Ramos (cell line): ENCODE measurements around the gene PTPN9.
"Not testable (repeated sequence)": the region's sequence is repeated elsewhere in the genome, so short reads cannot be mapped to it uniquely, and the experiment has no call there.

Experiments
- in situ Hi-C: fragments of 300-500 bp; cut with MboI; formaldehyde crosslinking; loops from one replicate; pipeline ENCODE4 v1.14.3; 2022; ENCODE audit warnings: low sequenced_read_pairs; ENCODE audit not compliant: unreplicated experiment

PTPN9 gene

DNA sequence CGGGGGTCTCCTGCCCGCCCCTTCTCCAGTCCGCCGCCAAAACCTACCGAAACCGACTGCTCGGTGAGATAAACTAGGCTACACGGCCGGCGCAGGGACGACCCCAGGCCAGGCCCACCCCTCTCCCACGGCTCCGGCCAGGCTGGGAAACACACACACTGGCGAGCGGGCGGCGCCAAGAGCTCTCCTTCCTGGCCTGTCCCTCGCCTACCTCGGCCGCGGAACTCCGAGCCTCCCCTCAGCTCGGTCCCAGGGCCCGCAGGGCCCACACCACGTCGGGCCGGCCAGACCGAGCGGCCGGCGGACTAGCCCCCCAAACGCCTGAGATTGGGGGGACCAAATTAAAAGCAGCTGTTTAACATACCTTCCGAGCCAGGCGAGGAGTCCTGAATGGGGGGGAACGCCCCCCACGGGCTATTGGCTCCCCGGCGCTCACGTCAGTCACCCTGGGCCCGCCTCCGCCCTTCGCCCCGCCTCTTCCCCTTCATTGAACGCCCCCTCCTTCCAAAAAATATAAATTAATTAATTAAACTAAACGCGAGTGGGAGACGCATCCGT is 123.6 kb downstream of the PTPN9 start:
- in situ Hi-C loops, result no loop called here

GRCh38 chr15:75454471-75455378 is 124.4 kb downstream of the PTPN9 start:
- in situ Hi-C loops, result no loop called here

DNA sequence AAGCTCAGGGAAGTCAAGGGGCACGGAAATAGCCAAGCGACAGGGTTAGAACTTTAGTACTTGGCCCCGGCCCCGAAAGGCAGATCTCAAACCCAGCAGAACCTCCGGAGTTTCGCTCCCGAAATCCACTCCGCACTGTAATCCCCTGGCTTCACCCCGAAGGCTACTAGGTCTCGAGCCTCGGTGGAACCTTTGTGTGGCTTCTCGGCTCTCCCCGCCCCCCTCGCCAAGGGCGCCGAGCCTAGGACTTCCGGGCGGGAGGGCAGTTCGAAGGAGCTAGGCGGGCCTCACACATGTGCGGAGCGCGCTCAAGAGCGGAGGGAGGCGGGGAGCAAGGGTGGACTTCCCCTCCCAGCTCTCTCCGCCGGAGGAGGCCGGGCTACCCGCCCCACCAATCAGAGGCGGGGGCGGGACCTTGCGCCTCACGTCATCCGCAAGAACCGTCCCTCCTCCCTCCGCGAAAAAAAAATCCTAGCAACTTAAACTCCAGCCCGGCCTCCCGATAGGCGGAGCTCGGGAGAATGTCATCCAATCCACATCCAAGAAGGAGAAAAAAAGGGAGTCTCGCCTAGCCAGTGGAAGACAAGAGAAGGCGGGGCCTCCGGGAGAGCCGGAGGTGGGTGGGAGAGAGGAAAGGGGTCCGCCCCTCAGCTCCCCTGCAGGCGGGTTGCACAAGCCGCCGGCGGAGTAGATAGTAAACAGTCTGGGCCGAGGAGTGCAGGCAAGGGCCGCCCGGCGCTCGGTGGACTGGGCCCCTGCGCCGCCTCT is 125.2 kb downstream of the PTPN9 start:
- in situ Hi-C loops, result no loop called here

DNA sequence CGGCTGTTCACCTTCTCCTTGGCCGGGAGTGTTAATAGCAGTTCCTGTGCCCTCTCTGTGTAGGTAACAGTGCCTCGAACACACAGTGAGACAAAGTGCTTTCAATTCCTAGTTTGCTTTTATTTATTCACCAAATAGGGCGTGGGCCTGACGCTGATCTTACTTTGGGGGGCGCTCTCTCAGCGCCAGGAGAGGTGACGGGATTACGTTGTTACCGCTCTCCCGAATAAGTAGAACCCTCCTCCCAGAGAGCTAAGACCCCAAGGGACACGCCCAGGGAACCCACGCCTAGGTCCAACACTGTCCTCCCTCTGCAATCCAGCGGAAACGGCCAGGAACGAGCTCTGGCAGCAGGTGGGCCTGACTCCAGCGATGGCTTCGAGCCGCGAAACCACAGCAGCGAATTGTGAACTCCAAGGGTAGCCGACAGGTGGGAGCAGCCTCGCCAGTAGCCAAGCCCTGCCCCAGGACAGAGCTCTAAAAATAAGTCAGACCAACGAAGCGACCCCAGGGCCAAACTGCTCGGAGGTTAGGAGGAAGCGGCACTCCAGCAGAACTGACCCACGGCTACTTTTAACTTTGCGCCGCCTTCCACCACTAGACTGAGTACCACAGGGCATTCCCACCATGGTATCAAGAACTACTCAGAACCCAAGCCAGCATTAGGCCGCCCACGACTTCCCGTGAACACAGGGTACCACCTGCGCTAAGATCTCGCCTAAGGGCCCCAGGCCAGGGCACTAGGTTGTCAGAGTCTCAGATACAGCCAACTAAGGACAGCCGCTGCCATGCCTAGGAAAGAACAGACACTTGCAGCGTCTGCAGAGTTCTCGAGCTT is 126.0 kb downstream of the PTPN9 start:
- in situ Hi-C loops, result no loop called here

GRCh38 chr15:75452364-75452864 is 126.7 kb downstream of the PTPN9 start:
- in situ Hi-C loops, result no loop called here

DNA sequence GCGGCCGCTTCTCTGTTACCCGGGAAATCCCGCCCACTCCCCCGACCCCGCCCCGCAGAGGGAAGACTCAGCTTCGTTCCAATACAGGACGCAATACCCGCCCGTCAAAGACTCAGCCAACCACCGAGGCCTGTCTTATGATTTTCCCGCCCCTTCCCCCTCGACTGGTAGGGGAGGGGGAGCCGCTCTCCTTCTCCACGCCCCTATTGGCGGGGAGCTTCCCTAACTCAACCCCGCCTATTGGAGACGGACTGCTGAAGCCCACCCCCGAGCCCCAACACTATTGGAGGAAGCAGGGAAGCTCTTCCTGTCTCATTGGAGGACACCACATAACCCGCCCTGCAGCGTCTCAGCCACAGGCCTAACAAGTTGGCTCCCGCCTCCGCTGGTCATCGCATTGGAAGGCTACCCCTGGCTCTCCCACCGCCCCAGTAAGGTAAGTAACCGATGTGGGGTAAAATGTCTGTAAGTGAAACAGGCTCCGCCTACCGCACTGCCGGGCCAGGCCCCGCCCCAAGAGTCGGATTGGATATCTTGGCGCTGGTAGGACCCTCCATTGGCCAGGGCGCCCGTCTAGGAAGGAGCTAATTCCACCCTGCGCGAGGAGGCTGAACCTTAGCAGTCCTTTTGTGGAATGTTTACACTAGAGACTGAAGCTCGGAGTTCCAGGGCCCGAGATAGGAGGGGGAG is 127.3 kb downstream of the PTPN9 start, which contains the start of gene SIN3A:
Gene SIN3A, minus strand, starts transcription at position 17 of the 690 bp plus-strand sequence. CDS start 21,315 bp downstream, outside the sequence.
- in situ Hi-C loops, result no loop called here

- in situ Hi-C loops, result no loop called here
Measured at GRCh38 chr15:75451202-75451673, 127.9 kb downstream of the PTPN9 start.

DNA sequence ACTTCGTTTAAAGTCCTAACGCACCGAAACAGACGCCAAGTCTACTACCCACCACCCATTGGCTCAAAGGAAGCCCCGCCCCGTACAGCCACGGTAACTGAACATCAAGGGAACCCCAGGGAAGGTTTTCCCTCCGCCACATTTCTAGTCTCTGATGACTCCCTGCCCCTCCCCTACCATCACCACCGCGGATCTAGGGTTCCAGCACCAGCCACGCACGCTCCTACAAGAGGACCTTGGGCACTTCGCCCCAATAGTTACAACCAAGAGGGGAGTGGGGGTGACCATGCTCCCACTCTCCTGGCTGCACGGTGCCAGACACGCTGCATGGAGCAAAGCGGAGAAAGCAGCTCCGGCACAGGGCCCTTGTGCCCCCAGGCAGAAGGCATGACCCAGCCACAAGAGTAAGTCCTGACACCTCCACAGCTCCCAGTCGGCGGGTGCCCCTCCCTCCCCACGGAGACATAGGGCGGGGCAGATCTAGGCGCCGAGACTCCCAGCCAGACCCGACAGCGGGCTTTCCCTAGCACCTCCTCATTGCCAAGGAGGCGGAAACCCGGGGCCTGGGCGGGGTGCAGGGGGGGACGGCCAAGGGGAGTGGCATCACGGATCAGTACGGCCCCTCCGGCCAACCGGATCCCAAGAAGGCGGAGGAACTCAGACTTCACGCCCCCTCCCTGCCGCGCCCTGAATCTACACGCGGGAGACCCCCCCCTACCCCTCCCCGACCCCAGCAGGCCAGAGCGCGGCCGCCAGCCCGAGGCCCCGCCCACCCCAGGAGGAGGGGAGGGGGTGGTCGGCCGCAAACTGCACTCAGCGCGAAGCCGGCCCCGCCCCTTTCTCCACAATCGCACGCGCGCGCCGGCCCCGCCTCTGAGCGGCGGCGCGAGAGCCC is 128.6 kb downstream of the PTPN9 start:
- in situ Hi-C loops, result no loop called here

GRCh38 chr15:75449585-75450306 is 129.4 kb downstream of the PTPN9 start:
- in situ Hi-C loops, result no loop called here

DNA sequence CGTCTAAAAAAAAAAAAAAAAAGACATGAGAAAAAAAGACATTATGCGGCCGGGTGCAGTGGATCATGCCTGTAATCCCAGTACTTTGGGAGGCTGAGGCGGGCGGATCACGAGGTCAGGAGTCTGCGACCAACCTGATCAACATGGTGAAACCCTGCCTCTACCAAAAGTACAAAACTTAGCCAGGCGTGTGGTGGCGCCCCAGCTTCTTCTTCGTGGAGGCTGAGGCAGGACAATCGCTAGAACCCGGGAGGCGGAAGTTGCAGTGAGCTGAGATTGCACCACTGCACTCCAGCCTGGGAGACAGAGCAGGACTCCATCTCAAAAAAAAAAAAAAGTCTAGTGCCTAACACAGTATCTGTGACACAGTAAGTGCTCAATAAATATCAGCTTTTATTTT is 130.9 kb downstream of the PTPN9 start:
- in situ Hi-C loops, result not testable (repeated sequence)

DNA sequence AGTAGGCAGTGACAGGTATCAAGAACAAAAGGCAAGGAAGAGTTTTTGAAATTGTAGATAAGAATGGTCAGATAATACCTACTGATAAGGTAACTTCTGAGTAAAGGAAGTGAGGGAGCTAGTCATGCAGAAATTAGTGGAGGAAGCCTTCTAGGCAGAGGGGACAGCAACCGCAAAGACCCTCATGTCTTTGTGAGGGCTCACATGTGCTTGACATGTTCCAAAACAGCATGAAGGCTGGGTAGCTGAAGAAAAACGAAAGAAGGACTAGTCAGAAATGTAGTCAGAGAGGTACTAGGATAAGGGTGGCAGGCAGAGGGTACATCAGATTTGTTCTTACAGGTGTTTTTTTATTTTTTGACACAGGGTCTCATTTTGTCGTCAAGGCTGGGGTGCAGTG is 133.0 kb downstream of the PTPN9 start:
- in situ Hi-C loops, result no loop called here

- in situ Hi-C loops, result not testable (repeated sequence)
Measured at GRCh38 chr15:75445324-75445723, 133.8 kb downstream of the PTPN9 start.

GRCh38 chr15:75443972-75444453 is 135.1 kb downstream of the PTPN9 start:
- in situ Hi-C loops, result not testable (repeated sequence)

DNA sequence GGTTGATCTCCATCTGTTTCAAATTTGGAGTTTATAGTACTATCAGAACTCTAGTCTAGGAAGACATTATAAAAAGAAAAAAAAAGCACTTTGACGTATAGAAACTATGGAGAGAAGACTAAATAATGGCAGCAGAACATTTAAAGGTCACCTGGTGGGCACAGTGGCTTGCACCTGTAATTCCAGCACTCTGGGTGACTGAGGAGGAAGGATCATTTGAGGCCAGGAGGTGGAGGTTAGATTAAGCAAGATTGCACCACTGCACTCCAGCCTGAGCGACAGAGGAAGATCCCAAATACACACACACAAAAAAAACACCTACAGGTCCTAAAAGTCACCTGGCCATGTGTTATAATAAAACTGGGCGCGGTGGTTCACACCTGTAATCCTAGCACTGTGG is 141.4 kb downstream of the PTPN9 start:
- in situ Hi-C loops, result no loop called here

GRCh38 chr15:75436881-75437280 is 142.2 kb downstream of the PTPN9 start:
- in situ Hi-C loops, result no loop called here

- in situ Hi-C loops, result no loop called here
Measured at GRCh38 chr15:75431682-75432081, 147.4 kb downstream of the PTPN9 start.

DNA sequence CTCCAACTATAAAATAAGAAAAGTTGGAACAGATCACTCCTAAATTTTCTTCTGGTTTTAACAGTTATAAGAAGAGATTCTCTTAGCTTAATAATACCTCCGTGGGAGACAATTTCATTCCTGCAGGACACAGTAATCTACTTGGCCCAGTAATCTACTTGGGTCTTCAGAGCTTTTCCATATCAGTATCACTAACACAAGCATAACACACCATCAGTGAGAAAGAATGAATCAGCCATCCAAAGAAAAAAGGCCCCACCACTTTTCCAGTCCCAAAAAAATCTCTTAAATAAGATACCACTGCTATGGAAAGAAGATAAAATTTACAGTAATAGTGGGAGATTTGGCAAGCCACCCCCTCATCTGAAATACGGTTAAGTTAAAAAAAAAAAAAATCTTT is 147.8 kb downstream of the PTPN9 start:
- in situ Hi-C loops, result no loop called here
